Type B pancreatic cell (in vitro differentiated cells): ENCODE data around the gene WFDC10A. TPM values are rescaled to one million over a fixed set of nuclear protein-coding genes. Genes with fewer than 3 reads are reported as not detected.

Experiments used
- DNase-seq: peaks from one replicate; pipeline ENCODE4 v3.0.0; 2021; ENCODE audit warnings: mixed read lengths; ENCODE audit not compliant: unreplicated experiment; ENCODE audit errors: extremely low spot score
- H3K27ac Mint-ChIP-seq: 2 replicates; pipeline ENCODE4 v1.8.0; 2021; ENCODE audit warnings: mild to moderate bottlenecking, mixed read lengths
- H3K27me3 Mint-ChIP-seq: 2 replicates; pipeline ENCODE4 v1.8.0; 2021; ENCODE audit warnings: mixed read lengths
- H3K36me3 Mint-ChIP-seq: 2 replicates; pipeline ENCODE4 v1.8.0; 2021; ENCODE audit warnings: mixed read lengths
- H3K4me1 Mint-ChIP-seq: one replicate; pipeline ENCODE4 v1.8.0; 2021; ENCODE audit warnings: mixed read lengths; ENCODE audit not compliant: unreplicated experiment
- H3K4me3 Mint-ChIP-seq: 2 replicates; pipeline ENCODE4 v1.8.0; 2021; ENCODE audit warnings: mild to moderate bottlenecking, mixed read lengths
- H3K9me3 Mint-ChIP-seq: 2 replicates; pipeline ENCODE4 v1.8.0; 2021; ENCODE audit warnings: mixed read lengths
- total RNA-seq: library from RNA; stranded (reverse); gene quantifications from 2 replicates; pipeline ENCODE4 v1.2.1, GENCODE V29; 2021; ENCODE audit warnings: low replicate concordance
- TF ChIP-seq, protein P1 (sequence below): fragments of 200-600 bp; sonication (generic); conservative IDR thresholded peaks from 2 replicates; pipeline ENCODE4 v1.5.0; 2021; ENCODE audit warnings: antibody characterized with exemption, mild to moderate bottlenecking

The WFDC10A gene
- total RNA-seq, 1 donor from 2014 or later = not detected

DNA sequence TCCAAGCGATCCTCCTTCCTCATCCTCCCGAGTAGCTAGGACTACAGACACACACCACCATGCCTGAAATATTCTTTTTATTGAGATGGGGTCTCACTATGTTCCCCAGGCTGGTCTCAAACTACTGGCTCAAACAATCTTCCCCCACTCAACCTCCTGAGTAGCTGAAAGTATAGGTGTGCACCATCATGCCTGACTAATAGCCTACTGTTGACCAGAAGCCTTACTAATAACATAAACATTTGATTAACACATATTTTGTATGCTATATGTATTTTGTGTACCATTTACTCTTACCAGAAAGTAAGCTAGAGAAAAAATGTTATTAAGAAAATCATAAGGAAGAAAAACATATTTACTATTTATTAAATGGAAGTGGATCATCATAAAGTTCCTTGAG, 11.9 kb upstream of the WFDC10A start:
- no peaks in the 10 kb centered on the region for H3K36me3 Mint-ChIP-seq
- H3K4me1 Mint-ChIP-seq = no peaks in the 10 kb centered on the region
- TF ChIP-seq, protein P1, sequence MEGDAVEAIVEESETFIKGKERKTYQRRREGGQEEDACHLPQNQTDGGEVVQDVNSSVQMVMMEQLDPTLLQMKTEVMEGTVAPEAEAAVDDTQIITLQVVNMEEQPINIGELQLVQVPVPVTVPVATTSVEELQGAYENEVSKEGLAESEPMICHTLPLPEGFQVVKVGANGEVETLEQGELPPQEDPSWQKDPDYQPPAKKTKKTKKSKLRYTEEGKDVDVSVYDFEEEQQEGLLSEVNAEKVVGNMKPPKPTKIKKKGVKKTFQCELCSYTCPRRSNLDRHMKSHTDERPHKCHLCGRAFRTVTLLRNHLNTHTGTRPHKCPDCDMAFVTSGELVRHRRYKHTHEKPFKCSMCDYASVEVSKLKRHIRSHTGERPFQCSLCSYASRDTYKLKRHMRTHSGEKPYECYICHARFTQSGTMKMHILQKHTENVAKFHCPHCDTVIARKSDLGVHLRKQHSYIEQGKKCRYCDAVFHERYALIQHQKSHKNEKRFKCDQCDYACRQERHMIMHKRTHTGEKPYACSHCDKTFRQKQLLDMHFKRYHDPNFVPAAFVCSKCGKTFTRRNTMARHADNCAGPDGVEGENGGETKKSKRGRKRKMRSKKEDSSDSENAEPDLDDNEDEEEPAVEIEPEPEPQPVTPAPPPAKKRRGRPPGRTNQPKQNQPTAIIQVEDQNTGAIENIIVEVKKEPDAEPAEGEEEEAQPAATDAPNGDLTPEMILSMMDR = no peak
- no peak for DNase-seq
- no peak overlapping the region for H3K27ac Mint-ChIP-seq
- H3K27me3 Mint-ChIP-seq = peaks cover 13% of the 10 kb centered on the region
- no peak overlapping the region for H3K4me3 Mint-ChIP-seq
- no peaks in the 10 kb centered on the region for H3K9me3 Mint-ChIP-seq

- Mint-ChIP-seq H3K36me3 (no peaks in the 10 kb centered on the region), H3K9me3 (peaks cover 5% of the 10 kb centered on the region), H3K4me1 (no peaks in the 10 kb centered on the region), H3K4me3 (no peak overlapping the region), H3K27me3 (peaks cover 3% of the 10 kb centered on the region), H3K27ac (no peak overlapping the region)
- no peak for DNase-seq
- TF ChIP-seq, protein P1 = no peak
These were observed 7.9 kb upstream of the WFDC10A start for GRCh38 chr20:45621593-45621992.

DNA sequence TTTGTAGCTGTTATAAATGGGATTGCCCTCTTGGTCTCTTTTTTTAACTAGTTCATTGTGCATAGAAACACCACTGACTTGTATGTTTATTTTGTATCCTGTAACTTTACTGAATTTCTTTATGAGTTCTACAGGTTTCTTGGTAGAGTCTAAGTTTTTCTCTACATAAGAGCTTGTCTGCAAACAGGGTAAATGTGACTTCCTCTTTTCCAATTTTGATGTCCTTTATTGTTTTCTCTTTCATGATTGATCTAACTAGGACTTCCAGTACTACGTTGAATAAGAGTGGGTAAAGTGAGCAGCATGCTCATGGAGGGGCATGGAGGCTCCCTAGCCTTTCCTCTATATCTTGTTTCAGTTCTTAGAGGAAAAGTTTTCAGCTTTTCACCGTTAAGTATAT, 3.0 kb upstream of the WFDC10A start:
- Mint-ChIP-seq H3K4me1 (no peaks in the 10 kb centered on the region), H3K4me3 (no peak overlapping the region), H3K27me3 (peaks cover 23% of the 10 kb centered on the region), H3K9me3 (peaks cover 5% of the 10 kb centered on the region), H3K27ac (no peak overlapping the region), H3K36me3 (no peaks in the 10 kb centered on the region)
- TF ChIP-seq, protein P1 = no peak
- DNase-seq = no peak

- no peak for DNase-seq
- no peaks in the 10 kb centered on the region for H3K9me3 Mint-ChIP-seq
- H3K27ac Mint-ChIP-seq = no peak overlapping the region
- H3K4me1 Mint-ChIP-seq = no peaks in the 10 kb centered on the region
- no peaks in the 10 kb centered on the region for H3K36me3 Mint-ChIP-seq
- TF ChIP-seq, protein P1 = no peak
- H3K4me3 Mint-ChIP-seq = no peak overlapping the region
- peaks cover 39% of the 10 kb centered on the region for H3K27me3 Mint-ChIP-seq
These were observed 832 bp downstream of the WFDC10A start for GRCh38 chr20:45630371-45630770.

DNA sequence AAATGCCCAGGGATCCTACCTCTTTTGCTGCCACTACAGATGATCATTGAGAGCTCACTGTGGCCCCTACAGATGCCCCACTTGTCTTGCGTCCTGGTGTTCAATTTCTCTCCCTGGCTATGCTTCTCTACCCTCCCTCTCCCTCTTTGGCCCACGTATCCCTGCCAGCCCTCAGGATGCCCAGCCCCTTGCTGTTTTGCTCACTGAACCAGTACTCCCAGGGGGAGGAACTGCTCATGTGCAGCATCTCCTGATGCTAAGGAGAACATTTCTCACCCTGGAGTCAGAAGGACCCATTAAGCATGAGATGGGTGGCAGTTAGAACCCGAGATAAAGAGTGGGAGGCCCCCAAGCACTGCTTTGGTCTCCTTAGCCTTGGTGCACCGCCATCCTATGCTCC, 1.6 kb downstream of the WFDC10A start, which contains the start of gene WFDC9:
TSS of gene WFDC9 (minus strand) at position 101 of the 400 bp plus-strand sequence. CDS start 21,103 bp downstream, outside the sequence.
- H3K27ac Mint-ChIP-seq = no peak within 1 kb of the TSS
- H3K36me3 Mint-ChIP-seq = no peaks in the 10 kb centered on the region
- H3K4me1 Mint-ChIP-seq = no peaks in the 10 kb centered on the region
- H3K4me3 Mint-ChIP-seq = no peak within 1 kb of the TSS
- TF ChIP-seq, protein P1 = no peak
- no peak for DNase-seq
- H3K27me3 Mint-ChIP-seq = peaks cover 39% of the 10 kb centered on the region
- no peaks in the 10 kb centered on the region for H3K9me3 Mint-ChIP-seq

- no peak overlapping the region for H3K27ac Mint-ChIP-seq
- peaks cover 35% of the 10 kb centered on the region for H3K27me3 Mint-ChIP-seq
- no peaks in the 10 kb centered on the region for H3K36me3 Mint-ChIP-seq
- H3K9me3 Mint-ChIP-seq = no peaks in the 10 kb centered on the region
- TF ChIP-seq, protein P1 = no peak
- no peak overlapping the region for H3K4me3 Mint-ChIP-seq
- H3K4me1 Mint-ChIP-seq = no peaks in the 10 kb centered on the region
- no peak for DNase-seq
These were observed 7.0 kb downstream of the WFDC10A start for GRCh38 chr20:45636513-45636912.
